Measurements from ENCODE around the gene PRKCA.

- TF ChIP-seq POLR2A (IDR thresholded peaks at IDR 0.05), result no peak
- TF ChIP-seq, protein P1, sequence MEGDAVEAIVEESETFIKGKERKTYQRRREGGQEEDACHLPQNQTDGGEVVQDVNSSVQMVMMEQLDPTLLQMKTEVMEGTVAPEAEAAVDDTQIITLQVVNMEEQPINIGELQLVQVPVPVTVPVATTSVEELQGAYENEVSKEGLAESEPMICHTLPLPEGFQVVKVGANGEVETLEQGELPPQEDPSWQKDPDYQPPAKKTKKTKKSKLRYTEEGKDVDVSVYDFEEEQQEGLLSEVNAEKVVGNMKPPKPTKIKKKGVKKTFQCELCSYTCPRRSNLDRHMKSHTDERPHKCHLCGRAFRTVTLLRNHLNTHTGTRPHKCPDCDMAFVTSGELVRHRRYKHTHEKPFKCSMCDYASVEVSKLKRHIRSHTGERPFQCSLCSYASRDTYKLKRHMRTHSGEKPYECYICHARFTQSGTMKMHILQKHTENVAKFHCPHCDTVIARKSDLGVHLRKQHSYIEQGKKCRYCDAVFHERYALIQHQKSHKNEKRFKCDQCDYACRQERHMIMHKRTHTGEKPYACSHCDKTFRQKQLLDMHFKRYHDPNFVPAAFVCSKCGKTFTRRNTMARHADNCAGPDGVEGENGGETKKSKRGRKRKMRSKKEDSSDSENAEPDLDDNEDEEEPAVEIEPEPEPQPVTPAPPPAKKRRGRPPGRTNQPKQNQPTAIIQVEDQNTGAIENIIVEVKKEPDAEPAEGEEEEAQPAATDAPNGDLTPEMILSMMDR (IDR thresholded peaks at IDR 0.05), result no peak
Observed at GRCh38 chr17:66789961-66790437, 487.6 kb downstream of the PRKCA start.
